Right atrium auricular region (tissue), 2 donors: Measurements from ENCODE around the gene FAM209A. TPM values are rescaled to one million over a fixed set of nuclear protein-coding genes. Genes with fewer than 3 reads are reported as not detected.

Experiments
- DNase-seq: peaks from one replicate; pipeline ENCODE4 v3.0.0-alpha.2; 2019; ENCODE audit warnings: low spot score
- H3K27ac ChIP-seq, 2 donors: fragments of 200-600 bp; sonication (generic); 1 replicate in 1 of 2; 2 replicates in 1 of 2; pipeline ENCODE4 v1.5.1; 2016 to 2019
- H3K27me3 ChIP-seq, 2 donors: fragments of 200-600 bp; sonication (generic); one replicate each; pipeline versions ENCODE4 v1.5.1 to v1.6.0; 2017 to 2019
- H3K36me3 ChIP-seq: fragments of 200-600 bp; sonication (generic); one replicate; pipeline ENCODE4 v1.5.1; 2016
- H3K4me1 ChIP-seq, 2 donors: fragments of 200-600 bp; sonication (generic); one replicate each; pipeline versions ENCODE4 v1.5.1 to v1.6.0; 2017 to 2019
- H3K4me3 ChIP-seq, 2 donors: fragments of 200-600 bp; sonication (generic); 1 replicate in 1 of 2; 2 replicates in 1 of 2; pipeline ENCODE4 v1.5.1; 2017 to 2019; ENCODE audit warnings: mild to moderate bottlenecking in 1 of 2, moderate library complexity in 1 of 2
- H3K9me3 ChIP-seq, 2 donors: fragments of 200-600 bp; sonication (generic); one replicate each; pipeline ENCODE4 v1.5.1; 2019
- total RNA-seq, 2 donors: library from RNA; depleted of rRNA; stranded (reverse); fragments of >200 nt; gene quantifications; one replicate each; pipeline ENCODE4 v1.1.0, GENCODE V29; 2016
- TF ChIP-seq, protein P1 (sequence below), 2 donors: fragments of 200-600 bp; sonication (generic); IDR thresholded peaks; one replicate each; pipeline ENCODE4 v1.5.1; 2019; ENCODE audit warnings: antibody characterized with exemption in 2 of 2

The FAM209A gene
- total RNA-seq, 2 donors from 2014 or later = not detected

DNA sequence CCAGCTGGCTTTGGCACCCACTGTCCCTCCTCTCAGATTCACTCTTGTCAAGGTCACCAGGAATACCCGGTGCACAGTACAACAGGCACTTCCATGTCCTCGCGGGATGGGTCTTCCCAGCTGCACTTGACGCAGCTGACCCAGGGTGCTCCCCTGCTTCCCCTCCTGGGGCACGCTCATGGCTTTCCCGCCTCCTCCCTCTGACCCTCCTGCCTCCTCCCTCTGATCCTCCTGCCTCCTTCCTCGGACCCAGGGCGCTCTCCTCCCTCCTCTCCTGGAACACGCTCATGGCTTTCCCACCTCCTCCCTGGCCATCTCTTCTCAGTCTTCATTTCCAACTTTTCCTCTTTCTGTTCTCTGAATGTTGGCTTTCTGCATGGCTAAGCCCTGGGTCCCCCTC lies 50.6 kb downstream of the FAM209A start:
- Histone ChIP-seq H3K27ac (no peak overlapping the region), H3K9me3 (no peaks in the 10 kb centered on the region), H3K4me1 (no peaks in the 10 kb centered on the region), H3K4me3 (no peak overlapping the region), H3K27me3 (no peaks in the 10 kb centered on the region), H3K36me3 (no peaks in the 10 kb centered on the region)
- TF ChIP-seq, protein P1, sequence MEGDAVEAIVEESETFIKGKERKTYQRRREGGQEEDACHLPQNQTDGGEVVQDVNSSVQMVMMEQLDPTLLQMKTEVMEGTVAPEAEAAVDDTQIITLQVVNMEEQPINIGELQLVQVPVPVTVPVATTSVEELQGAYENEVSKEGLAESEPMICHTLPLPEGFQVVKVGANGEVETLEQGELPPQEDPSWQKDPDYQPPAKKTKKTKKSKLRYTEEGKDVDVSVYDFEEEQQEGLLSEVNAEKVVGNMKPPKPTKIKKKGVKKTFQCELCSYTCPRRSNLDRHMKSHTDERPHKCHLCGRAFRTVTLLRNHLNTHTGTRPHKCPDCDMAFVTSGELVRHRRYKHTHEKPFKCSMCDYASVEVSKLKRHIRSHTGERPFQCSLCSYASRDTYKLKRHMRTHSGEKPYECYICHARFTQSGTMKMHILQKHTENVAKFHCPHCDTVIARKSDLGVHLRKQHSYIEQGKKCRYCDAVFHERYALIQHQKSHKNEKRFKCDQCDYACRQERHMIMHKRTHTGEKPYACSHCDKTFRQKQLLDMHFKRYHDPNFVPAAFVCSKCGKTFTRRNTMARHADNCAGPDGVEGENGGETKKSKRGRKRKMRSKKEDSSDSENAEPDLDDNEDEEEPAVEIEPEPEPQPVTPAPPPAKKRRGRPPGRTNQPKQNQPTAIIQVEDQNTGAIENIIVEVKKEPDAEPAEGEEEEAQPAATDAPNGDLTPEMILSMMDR (IDR thresholded peaks at IDR 0.05) = no peak
- DNase-seq = no peak

Other genes starting within 250 kb of the FAM209A start
- gene FAM210B, start 165.8 kb upstream of the FAM209A start, total RNA-seq = 10 to 100 TPM; 26.3 to 29.9 TPM
- gene AURKA, start 132.5 kb upstream of the FAM209A start, total RNA-seq = 1 to 10 TPM; 2.0 to 7.6 TPM
- gene CSTF1, start 132.1 kb upstream of the FAM209A start, total RNA-seq = 10 to 100 TPM; 16.4 to 22.8 TPM
- gene CASS4, start 112.5 kb upstream of the FAM209A start, total RNA-seq = 1 to 10 TPM; 2.0 to 2.4 TPM
- 10 to 100 TPM; 48.6 to 49.4 TPM for gene RTF2, start 56.1 kb upstream of the FAM209A start, total RNA-seq
- not detected for gene FAM209B, start 8.5 kb downstream of the FAM209A start, total RNA-seq
- gene TFAP2C, start 104.6 kb downstream of the FAM209A start, total RNA-seq = under 1 TPM; 0.37 to 0.39 TPM